Measurements from ENCODE around the gene HAPLN2.

- peak; percentile 49 for TF ChIP-seq CTCF (IDR thresholded peaks at IDR 0.05; ENCODE audit: poor library complexity)
- TF ChIP-seq EZH2 (IDR thresholded peaks at IDR 0.05; ENCODE audit: borderline replicate concordance), result no peak
Observed at GRCh38 chr1:156608981-156609380, 10.2 kb upstream of the HAPLN2 start.

Measured in hepatocyte (in vitro differentiated cells).